Ovary (tissue), 9 donors: Measurements from ENCODE around the gene PPP2R2B. TPM values are rescaled to one million over a fixed set of nuclear protein-coding genes. Genes with fewer than 3 reads are reported as not detected.

ENCODE experiments used
- DNase-seq, 5 donors: peaks; one replicate each; pipeline ENCODE4 v3.0.0-alpha.2; 2019 to 2020
- H3K27ac ChIP-seq, 2 donors: fragments of 200-600 bp; one replicate each; pipeline versions ENCODE4 v1.5.1 to v1.8.0; 2019 to 2022
- H3K27me3 ChIP-seq: fragments of 200-600 bp; one replicate; pipeline ENCODE4 v1.8.0; 2022
- H3K36me3 ChIP-seq: fragments of 200-600 bp; sonication (generic); one replicate; pipeline ENCODE4 v1.5.1; 2019
- H3K4me1 ChIP-seq: one replicate; pipeline ENCODE4 v1.8.1; 2013; ENCODE audit warnings: mild to moderate bottlenecking, moderate library complexity; ENCODE audit not compliant: insufficient read depth
- H3K4me3 ChIP-seq: fragments of 200-600 bp; sonication (generic); one replicate; pipeline ENCODE4 v1.5.1; 2017
- H3K9me3 ChIP-seq, 2 donors: fragments of 200-600 bp in 1 of 2; sonication (generic) in 1 of 2; one replicate each; pipeline versions ENCODE4 v1.5.1 to v1.8.1; 2013 to 2019; ENCODE audit warnings: mild to moderate bottlenecking in 1 of 2, moderate library complexity in 1 of 2
- EP300 ChIP-seq: sonication (generic); formaldehyde crosslinking; IDR thresholded peaks from one replicate; pipeline ENCODE4 v1.6.1; 2017; ENCODE audit warnings: antibody characterized with exemption
- POLR2A ChIP-seq: fragments of 450-650 bp; IDR thresholded peaks from one replicate; pipeline ENCODE4 v1.6.1; 2017; ENCODE audit warnings: antibody characterized with exemption, mild to moderate bottlenecking, moderate library complexity
- WGBS, 3 donors: extraction: QIAGEN DNeasy Blood & Tissue Kit in 1 of 3; methylation state at CpG; one replicate each; pipeline versions ENCODE4 v1.1.5 to v1.1.7; 2013 to 2017; 5-methylcytosine and 5-hydroxymethylcytosine counted together
- intact Hi-C, 4 donors: fragments of 100-400 bp; cut with DNase I; formaldehyde crosslinking; loops; one replicate each; pipeline versions ENCODE4 v1.11.0 to v1.15.1; 2022 to 2023
- polyA plus RNA-seq, 2 donors: library from polyadenylated mRNA; stranded (reverse); fragments of 200-250 nt in 1 of 2; fragments of 350-450 nt in 1 of 2; fragmentation: Illumina TruSeq in 1 of 2; extraction: RNeasy Lipid Tissue Mini Kit (QIAGEN cat#74804) in 1 of 2; gene quantifications; one replicate each; pipeline ENCODE4 v1.2.3, GENCODE V29; 2013 to 2014
- total RNA-seq, 7 donors: library from RNA; depleted of rRNA in 2 of 7; stranded (reverse); fragments of >200 nt in 2 of 7; fragmentation: NEBNext Ultra II Directional in 3 of 7; extraction: Animal tissue kit (Norgen Biotek cat#: 25700) in 3 of 7; gene quantifications; one replicate each; pipeline versions ENCODE4 v1.1.0 to v1.2.4, GENCODE V29; 2016 to 2023
- TF ChIP-seq, protein P1 (sequence below), 3 donors: fragments of 450-650 bp in 2 of 3; fragments of 200-600 bp in 1 of 3; IDR thresholded peaks; one replicate each; pipeline versions ENCODE4 v1.5.1 to v1.8.0; 2016 to 2022; ENCODE audit warnings: antibody characterized with exemption in 3 of 3, mild to moderate bottlenecking in 1 of 3
- donor health status: DM: no; HTN: no; CAD: no; lungs with moderate emphysema.
- donor health status: DM: no; HTN: no; CAD: no.
- donor health status: Bipolar disorder and iron deficiency.
- donor health status: DM: yes; HTN: yes; CAD: no.
- donor health status: DM: no; HTN: no; CAD: no.
- donor health status: DM: yes; HTN: yes; CAD: no.

Gene PPP2R2B
- total and polyA plus RNA-seq, 9 donors: 0.12 to 20.8 (median 1.2) TPM; not detected in 1

DNA sequence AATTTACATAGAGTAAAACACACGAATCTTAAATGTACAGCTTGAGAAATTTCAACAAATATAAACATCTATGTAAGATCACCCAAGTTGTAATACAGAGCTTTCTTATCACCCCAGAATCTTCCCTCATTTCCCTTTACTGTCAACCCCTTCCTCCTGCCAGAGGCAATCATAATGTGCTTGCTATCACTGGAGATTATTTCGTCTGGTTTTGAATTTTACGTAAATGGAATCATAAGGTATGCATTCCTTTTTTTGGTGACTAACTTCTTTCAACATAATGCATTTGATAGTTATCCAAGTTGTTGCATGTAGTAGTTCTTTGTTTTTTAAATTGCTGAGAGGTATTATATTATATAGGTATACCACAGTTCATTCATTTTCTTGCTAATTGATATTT is 325.1 kb downstream of the PPP2R2B start:
- DNase-seq: no peak
- Histone ChIP-seq H3K36me3 (no peaks in the 10 kb centered on the region), H3K27me3 (no peaks in the 10 kb centered on the region), H3K27ac (no peak overlapping the region), H3K9me3 (no peaks in the 10 kb centered on the region), H3K4me1 (no peaks in the 10 kb centered on the region), H3K4me3 (no peak overlapping the region)
- 63 to 69% (median 65%) methylated on average over 3 of the region's 3 CpGs for WGBS, 3 donors
- TF ChIP-seq, protein P1, sequence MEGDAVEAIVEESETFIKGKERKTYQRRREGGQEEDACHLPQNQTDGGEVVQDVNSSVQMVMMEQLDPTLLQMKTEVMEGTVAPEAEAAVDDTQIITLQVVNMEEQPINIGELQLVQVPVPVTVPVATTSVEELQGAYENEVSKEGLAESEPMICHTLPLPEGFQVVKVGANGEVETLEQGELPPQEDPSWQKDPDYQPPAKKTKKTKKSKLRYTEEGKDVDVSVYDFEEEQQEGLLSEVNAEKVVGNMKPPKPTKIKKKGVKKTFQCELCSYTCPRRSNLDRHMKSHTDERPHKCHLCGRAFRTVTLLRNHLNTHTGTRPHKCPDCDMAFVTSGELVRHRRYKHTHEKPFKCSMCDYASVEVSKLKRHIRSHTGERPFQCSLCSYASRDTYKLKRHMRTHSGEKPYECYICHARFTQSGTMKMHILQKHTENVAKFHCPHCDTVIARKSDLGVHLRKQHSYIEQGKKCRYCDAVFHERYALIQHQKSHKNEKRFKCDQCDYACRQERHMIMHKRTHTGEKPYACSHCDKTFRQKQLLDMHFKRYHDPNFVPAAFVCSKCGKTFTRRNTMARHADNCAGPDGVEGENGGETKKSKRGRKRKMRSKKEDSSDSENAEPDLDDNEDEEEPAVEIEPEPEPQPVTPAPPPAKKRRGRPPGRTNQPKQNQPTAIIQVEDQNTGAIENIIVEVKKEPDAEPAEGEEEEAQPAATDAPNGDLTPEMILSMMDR (IDR thresholded peaks at IDR 0.05): no peak
- no peak for TF ChIP-seq POLR2A
- no peak for TF ChIP-seq EP300
- intact Hi-C loops: no loop called here

DNA sequence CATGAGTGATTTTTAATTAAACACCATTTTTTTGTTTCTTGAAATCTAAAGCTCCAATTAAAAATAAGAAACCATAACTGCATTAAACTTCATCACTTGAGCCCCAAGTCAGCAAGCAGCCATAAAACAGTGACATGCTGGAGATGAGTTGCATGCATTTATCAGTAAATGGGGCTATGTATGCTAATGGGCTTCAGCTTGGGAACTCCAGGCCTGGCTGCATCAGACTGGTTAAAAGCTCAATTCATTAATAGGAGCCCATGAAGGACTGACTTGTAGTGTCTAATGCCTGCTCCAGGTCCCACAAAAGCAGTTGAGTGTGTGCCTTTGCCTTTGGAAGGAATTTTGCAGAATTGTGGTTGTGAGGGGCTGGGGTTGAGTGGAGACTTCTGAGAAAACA is 328.9 kb downstream of the PPP2R2B start:
- Histone ChIP-seq H3K27ac (no peak overlapping the region), H3K4me3 (no peak overlapping the region), H3K4me1 (no peaks in the 10 kb centered on the region), H3K36me3 (no peaks in the 10 kb centered on the region), H3K9me3 (no peaks in the 10 kb centered on the region), H3K27me3 (no peaks in the 10 kb centered on the region)
- no peak for DNase-seq
- intact Hi-C loops: loop anchor here in 1 of 4 donors (10.0 kb wide), 1 partner anchor 645 kb away; no protein-coding TSS in a partner anchor
- TF ChIP-seq, protein P1 (IDR thresholded peaks at IDR 0.05): no peak
- TF ChIP-seq EP300: no peak
- no peak for TF ChIP-seq POLR2A

DNA sequence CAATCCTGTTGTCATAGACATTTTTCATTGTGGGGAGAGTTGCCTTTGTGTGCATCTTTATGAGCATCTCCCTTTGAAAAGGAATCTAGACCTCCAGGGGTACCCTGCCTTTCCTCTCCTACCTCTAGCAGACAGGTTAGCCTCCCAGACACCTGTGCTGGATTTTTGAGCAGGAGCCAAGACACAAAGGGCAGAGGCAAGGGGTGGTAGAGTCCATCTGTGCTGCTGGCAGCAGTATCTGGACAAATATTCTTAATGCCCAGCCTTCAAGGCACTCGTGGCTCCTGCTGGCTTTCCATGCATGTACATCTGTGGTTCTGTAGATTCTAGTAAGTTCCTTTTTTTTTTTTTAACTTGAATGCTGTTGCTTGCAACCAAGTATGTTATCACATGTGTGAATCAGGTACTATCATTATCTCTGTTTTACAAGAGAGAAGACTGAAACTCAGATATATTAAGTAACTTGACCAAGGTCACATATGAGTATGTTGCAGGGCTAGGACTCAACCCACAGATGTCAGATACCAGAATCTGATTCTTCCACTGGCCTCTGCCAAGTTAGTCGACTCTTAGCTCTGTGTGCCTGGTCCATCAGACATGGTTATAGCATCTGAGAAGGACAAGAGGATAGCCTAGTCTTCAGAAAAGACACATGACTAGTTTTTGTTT is 329.6 kb downstream of the PPP2R2B start:
- no peaks in the 10 kb centered on the region for H3K4me1 ChIP-seq
- no peak for DNase-seq
- no peaks in the 10 kb centered on the region for H3K27me3 ChIP-seq
- TF ChIP-seq, protein P1 (IDR thresholded peaks at IDR 0.05): no peak
- TF ChIP-seq POLR2A (no peak), EP300 (no peak)
- H3K4me3 ChIP-seq: no peak overlapping the region
- no peak overlapping the region for H3K27ac ChIP-seq
- 42 to 47% (median 43%) methylated on average over 2 of the region's 2 CpGs for WGBS, 3 donors
- H3K9me3 ChIP-seq: no peaks in the 10 kb centered on the region
- intact Hi-C loops: loop anchor here in 1 of 4 donors (10.0 kb wide), 1 partner anchor 646 kb away; no protein-coding TSS in a partner anchor
- no peaks in the 10 kb centered on the region for H3K36me3 ChIP-seq

DNA sequence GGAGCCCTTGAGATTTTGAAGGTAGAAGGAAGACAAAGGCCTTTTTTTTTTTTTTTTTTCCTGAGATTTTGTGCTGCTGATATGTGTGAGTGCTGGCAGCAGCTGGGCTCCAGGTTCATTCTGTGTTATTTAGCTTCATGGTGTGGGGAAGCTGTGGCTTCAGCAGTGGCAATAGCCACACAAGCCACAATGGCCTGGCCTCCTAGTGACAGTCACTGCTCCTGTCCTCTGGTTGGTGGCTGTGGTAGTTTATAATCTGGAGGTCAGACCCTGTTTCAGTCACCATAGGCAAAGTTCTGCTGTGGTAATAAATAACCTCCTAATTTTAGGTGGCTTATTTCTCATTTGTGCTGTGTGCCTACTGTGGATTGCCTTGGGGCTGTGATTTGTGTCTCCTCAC is 334.3 kb downstream of the PPP2R2B start:
- Histone ChIP-seq H3K9me3 (no peaks in the 10 kb centered on the region), H3K27ac (no peak overlapping the region), H3K4me3 (no peak overlapping the region), H3K27me3 (no peaks in the 10 kb centered on the region), H3K36me3 (no peaks in the 10 kb centered on the region), H3K4me1 (peaks cover 2% of the 10 kb centered on the region)
- no peak for DNase-seq
- TF ChIP-seq POLR2A (no peak), EP300 (no peak)
- TF ChIP-seq, protein P1 (IDR thresholded peaks at IDR 0.05): no peak
- intact Hi-C loops: loop anchor here in 2 of 4 donors (5.0 to 10.0 kb wide), 2 partner anchors 423 to 651 kb away; no protein-coding TSS in a partner anchor
